Gastrocnemius medialis (tissue), 4 donors: ENCODE data around the gene SUMO2.

ENCODE experiments used
- POLR2A ChIP-seq, 2 donors: fragments of 450-650 bp; IDR thresholded peaks; one replicate each; pipeline ENCODE4 v1.6.1; 2017; ENCODE audit warnings: antibody characterized with exemption in 2 of 2, mild to moderate bottlenecking in 2 of 2, moderate library complexity in 2 of 2
- TF ChIP-seq, protein P1 (sequence below), 5 experiments: fragments of 450-650 bp in 3 of 5; fragments of 200-600 bp in 2 of 5; sonication (generic) in 2 of 5; IDR thresholded peaks in 4 of 5; conservative IDR thresholded peaks in 1 of 5; 1 replicate in 4 of 5; 2 replicates in 1 of 5; pipeline ENCODE4 v1.5.1; 2016 to 2019; ENCODE audit warnings: antibody characterized with exemption in 5 of 5, mild to moderate bottlenecking in 3 of 5, moderate library complexity in 3 of 5

DNA sequence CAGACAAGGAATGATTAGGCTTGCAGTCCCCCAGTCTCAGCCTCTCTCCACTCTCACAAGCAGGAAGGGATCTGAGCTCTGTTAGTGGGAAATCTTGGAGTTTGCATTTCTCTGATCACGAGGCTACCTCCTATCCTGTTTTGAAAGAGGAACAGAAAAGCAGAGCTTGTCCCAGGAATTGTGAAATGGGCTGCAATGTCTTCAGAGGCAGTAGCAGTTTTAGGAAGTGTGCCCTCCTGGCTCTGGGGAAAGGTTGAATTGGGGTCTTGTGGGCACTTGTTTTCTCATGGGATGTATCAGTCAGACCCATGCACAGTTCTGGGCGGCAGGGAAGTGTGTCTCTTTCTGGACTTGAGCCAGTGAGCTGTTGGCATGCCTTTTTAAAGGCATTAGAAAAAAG lies 45.5 kb upstream of the SUMO2 start:
- TF ChIP-seq POLR2A (IDR thresholded peaks at IDR 0.05), result no peak
- TF ChIP-seq, protein P1, sequence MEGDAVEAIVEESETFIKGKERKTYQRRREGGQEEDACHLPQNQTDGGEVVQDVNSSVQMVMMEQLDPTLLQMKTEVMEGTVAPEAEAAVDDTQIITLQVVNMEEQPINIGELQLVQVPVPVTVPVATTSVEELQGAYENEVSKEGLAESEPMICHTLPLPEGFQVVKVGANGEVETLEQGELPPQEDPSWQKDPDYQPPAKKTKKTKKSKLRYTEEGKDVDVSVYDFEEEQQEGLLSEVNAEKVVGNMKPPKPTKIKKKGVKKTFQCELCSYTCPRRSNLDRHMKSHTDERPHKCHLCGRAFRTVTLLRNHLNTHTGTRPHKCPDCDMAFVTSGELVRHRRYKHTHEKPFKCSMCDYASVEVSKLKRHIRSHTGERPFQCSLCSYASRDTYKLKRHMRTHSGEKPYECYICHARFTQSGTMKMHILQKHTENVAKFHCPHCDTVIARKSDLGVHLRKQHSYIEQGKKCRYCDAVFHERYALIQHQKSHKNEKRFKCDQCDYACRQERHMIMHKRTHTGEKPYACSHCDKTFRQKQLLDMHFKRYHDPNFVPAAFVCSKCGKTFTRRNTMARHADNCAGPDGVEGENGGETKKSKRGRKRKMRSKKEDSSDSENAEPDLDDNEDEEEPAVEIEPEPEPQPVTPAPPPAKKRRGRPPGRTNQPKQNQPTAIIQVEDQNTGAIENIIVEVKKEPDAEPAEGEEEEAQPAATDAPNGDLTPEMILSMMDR (IDR thresholded peaks at IDR 0.05 in 4 of 5, conservative IDR thresholded peaks at IDR 0.05 in 1 of 5), result no peak
